OCI-LY3 (cell line): ENCODE data around the gene CPTP.

Experiments used
- CTCF ChIP-seq: fragments of 200-600, 300-600 bp; sonication (generic); IDR thresholded peaks from 2 replicates; pipeline ENCODE4 v1.5.1; 2014; ENCODE audit warnings: antibody characterized with exemption, low read length, low read depth
- EZH2phosphoT487 ChIP-seq: fragments of 200-600 bp; shearing (Covaris generic); IDR thresholded peaks from 2 replicates; pipeline ENCODE4 v1.6.1; 2018; ENCODE audit warnings: antibody characterized with exemption, mixed run types, low read depth

- TF ChIP-seq CTCF (no peak), EZH2phosphoT487 (no peak)
These were observed 6.4 kb upstream of the CPTP start for GRCh38 chr1:1318131-1318652.
